GM06990 (cell line): ENCODE measurements around the gene CACNA1E.

Experiments
- DNase-seq: peaks from one replicate; pipeline ENCODE4 v3.0.0-alpha.2; 2011; ENCODE audit not compliant: insufficient read length; ENCODE audit errors: extremely low read depth
- H3K27me3 ChIP-seq: replicated peaks from 2 replicates; pipeline ENCODE4 v1.6.0; 2011; ENCODE audit warnings: low read length; ENCODE audit not compliant: control insufficient read depth, insufficient read depth
- H3K36me3 ChIP-seq: 2 replicates; pipeline ENCODE4 v1.5.1; 2011; ENCODE audit warnings: low read length; ENCODE audit not compliant: control insufficient read depth, insufficient read depth
- H3K4me3 ChIP-seq: replicated peaks from 2 replicates; pipeline ENCODE4 v1.5.1; 2011; ENCODE audit warnings: low read depth, mild to moderate bottlenecking, control low read depth, low read length
- CTCF ChIP-seq: IDR thresholded peaks from 2 replicates; pipeline ENCODE4 v1.5.1; 2011; ENCODE audit warnings: low read length, control low read depth, mild to moderate bottlenecking, inconsistent platforms; ENCODE audit not compliant: insufficient read depth, poor library complexity, severe bottlenecking

Gene CACNA1E

GRCh38 chr1:181732218-181732990, 249.1 kb downstream of the CACNA1E start:
- no peak for DNase-seq
- Histone ChIP-seq H3K36me3 (no peaks in the 10 kb centered on the region; the same call in none of the 2 replicates), H3K27me3 (no peaks in the 10 kb centered on the region), H3K4me3 (no peak overlapping the region)
- no peak for TF ChIP-seq CTCF

GRCh38 chr1:181733486-181733885, 250.2 kb downstream of the CACNA1E start:
- DNase-seq: no peak
- H3K27me3 ChIP-seq: no peaks in the 10 kb centered on the region
- H3K4me3 ChIP-seq: no peak overlapping the region
- no peaks in the 10 kb centered on the region; the same call in none of the 2 replicates for H3K36me3 ChIP-seq
- no peak for TF ChIP-seq CTCF

- DNase-seq: no peak
- TF ChIP-seq CTCF: no peak
- H3K27me3 ChIP-seq: no peaks in the 10 kb centered on the region
- H3K4me3 ChIP-seq: no peak overlapping the region
- peaks cover 1% of the 10 kb centered on the region for H3K36me3 ChIP-seq
These were observed 253.7 kb downstream of the CACNA1E start for GRCh38 chr1:181737056-181737455.

GRCh38 chr1:181739214-181739613, 255.9 kb downstream of the CACNA1E start:
- H3K36me3 ChIP-seq: peaks cover 1% of the 10 kb centered on the region
- TF ChIP-seq CTCF: no peak
- H3K4me3 ChIP-seq: no peak overlapping the region
- DNase-seq: no peak
- H3K27me3 ChIP-seq: no peaks in the 10 kb centered on the region

GRCh38 chr1:181742426-181742825, 259.1 kb downstream of the CACNA1E start:
- peaks cover 1% of the 10 kb centered on the region for H3K36me3 ChIP-seq
- no peak for DNase-seq
- no peak for TF ChIP-seq CTCF
- H3K27me3 ChIP-seq: no peaks in the 10 kb centered on the region
- no peak overlapping the region for H3K4me3 ChIP-seq
